Fibroblast of mammary gland (primary cell): ENCODE measurements around the gene ANKRD13B.
"Not testable (repeated sequence)": the region's sequence is repeated elsewhere in the genome, so short reads cannot be mapped to it uniquely, and the experiment has no call there.

ENCODE experiments used
- DNase-seq: peaks from one replicate; pipeline ENCODE4 v3.0.0-alpha.2; 2010; ENCODE audit warnings: low read depth
- H3K4me3 ChIP-seq: 2 replicates; pipeline ENCODE4 v1.5.1; 2011; ENCODE audit warnings: low read depth, mild to moderate bottlenecking, low read length, moderate library complexity; ENCODE audit not compliant: control insufficient read depth
- CTCF ChIP-seq: conservative IDR thresholded peaks from 2 replicates; pipeline ENCODE4 v1.5.1; 2011; ENCODE audit warnings: low read depth, low read length, inconsistent platforms; ENCODE audit not compliant: control insufficient read depth, insufficient read depth

Gene ANKRD13B

GRCh38 chr17:29557085-29557738 lies 35.7 kb upstream of the ANKRD13B start:
- no peak for TF ChIP-seq CTCF
- no peak overlapping the region for H3K4me3 ChIP-seq
- no peak for DNase-seq

GRCh38 chr17:29557739-29558116 lies 35.2 kb upstream of the ANKRD13B start:
- TF ChIP-seq CTCF: no peak
- no peak overlapping the region for H3K4me3 ChIP-seq
- no peak for DNase-seq

DNA sequence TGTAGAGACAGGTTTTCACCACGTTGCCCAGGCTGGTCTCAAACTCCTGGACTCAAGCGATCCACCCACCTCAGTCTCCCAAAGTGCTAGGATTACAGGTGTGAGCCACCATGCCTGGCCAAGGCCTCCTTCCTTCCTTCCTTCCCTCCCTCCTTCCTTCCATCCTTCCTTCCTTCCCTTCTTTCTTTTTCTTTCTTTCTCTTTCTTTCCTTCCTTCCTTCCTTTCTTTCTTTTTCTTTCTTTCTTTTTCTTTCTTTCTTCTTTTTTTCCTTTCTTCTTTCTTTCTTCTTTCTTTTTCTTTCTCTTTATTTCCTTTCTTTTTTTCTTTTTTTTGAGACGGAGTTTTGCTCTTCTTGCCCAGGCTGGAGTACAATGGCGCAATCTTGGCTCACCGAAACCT lies 34.8 kb upstream of the ANKRD13B start:
- H3K4me3 ChIP-seq, DNase-seq: not testable (repeated sequence)

- no peak overlapping the region for H3K4me3 ChIP-seq
- no peak for DNase-seq
- TF ChIP-seq CTCF: no peak
These were observed 33.3 kb upstream of the ANKRD13B start for GRCh38 chr17:29559640-29560039.

GRCh38 chr17:29560316-29560715 lies 32.6 kb upstream of the ANKRD13B start:
- DNase-seq: no peak
- H3K4me3 ChIP-seq: no peak overlapping the region
- no peak for TF ChIP-seq CTCF

GRCh38 chr17:29561554-29562517 lies 31.1 kb upstream of the ANKRD13B start:
- H3K4me3 ChIP-seq: no peak overlapping the region
- DNase-seq: no peak
- no peak for TF ChIP-seq CTCF

DNA sequence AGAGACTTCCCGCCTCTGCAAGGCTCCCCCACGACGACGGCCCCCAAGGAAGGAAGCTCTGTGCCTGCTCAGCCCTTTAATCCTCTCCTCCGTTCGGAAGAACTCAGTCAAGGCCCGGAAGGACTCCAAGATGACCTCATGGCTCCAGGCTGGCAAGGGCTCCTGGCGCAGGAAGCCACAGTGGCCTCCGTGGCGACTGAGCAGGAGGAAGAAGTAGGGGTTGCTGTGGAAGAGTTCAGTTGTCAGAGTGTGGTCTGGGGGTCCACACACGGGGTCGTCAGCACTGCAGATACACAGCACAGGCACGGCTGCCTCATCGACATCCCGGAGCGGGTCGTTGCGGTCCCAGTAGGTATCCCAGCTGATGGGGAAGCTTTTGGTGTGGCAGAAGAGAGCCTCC lies 30.3 kb upstream of the ANKRD13B start:
- no peak for DNase-seq
- H3K4me3 ChIP-seq: no peak overlapping the region
- no peak for TF ChIP-seq CTCF
